ENCODE data around the gene EML6. TPM values are rescaled to one million over a fixed set of nuclear protein-coding genes. Genes with fewer than 3 reads are reported as not detected.
A peak's percentile ranks its signal among the peaks of the same experiment; 100 is the strongest.
"Not testable (repeated sequence)": the region's sequence is repeated elsewhere in the genome, so short reads cannot be mapped to it uniquely, and the experiment has no call there.

EML6 gene
- total RNA-seq, 3 donors from 2014 or later, result 3.4 to 7.3 (median 5.3) TPM

- no peak overlapping the region for H3K4me3 ChIP-seq
- no peaks in the 10 kb centered on the region for H3K36me3 ChIP-seq (ENCODE audit: low read depth)
- no peaks in the 10 kb centered on the region for H3K9me3 ChIP-seq
- intact Hi-C loops (cut with DNase I, micrococcal nuclease), result no loop called here
- H3K4me1 ChIP-seq (ENCODE audit: low read depth), result no peaks in the 10 kb centered on the region
- TF ChIP-seq CTCF (IDR thresholded peaks at IDR 0.05), result peak; percentile 85
- ATAC-seq (peak; percentile 80), DNase-seq (peak in 2 of 3 donors; percentile 51 to 82)
These were observed 115.1 kb downstream of the EML6 start for GRCh38 chr2:54838585-54839035.

GRCh38 chr2:54839461-54840255 lies 116.2 kb downstream of the EML6 start:
- Histone ChIP-seq H3K36me3 (ENCODE audit: low read depth) (no peaks in the 10 kb centered on the region), H3K9me3 (no peaks in the 10 kb centered on the region), H3K4me1 (ENCODE audit: low read depth) (no peaks in the 10 kb centered on the region), H3K4me3 (no peak overlapping the region)
- ATAC-seq (no peak), DNase-seq (no peak)
- intact Hi-C loops (cut with DNase I, micrococcal nuclease), result no loop called here
- TF ChIP-seq CTCF (IDR thresholded peaks at IDR 0.05), result no peak

GRCh38 chr2:54840559-54841468 lies 117.4 kb downstream of the EML6 start:
- intact Hi-C loops (cut with DNase I, micrococcal nuclease), result no loop called here
- no peak overlapping the region for H3K4me3 ChIP-seq
- no peaks in the 10 kb centered on the region for H3K4me1 ChIP-seq (ENCODE audit: low read depth)
- H3K36me3 ChIP-seq (ENCODE audit: low read depth), result no peaks in the 10 kb centered on the region
- no peaks in the 10 kb centered on the region for H3K9me3 ChIP-seq
- ATAC-seq (peak; percentile 30), DNase-seq (no peak)
- TF ChIP-seq CTCF (IDR thresholded peaks at IDR 0.05), result no peak

- H3K36me3 ChIP-seq (ENCODE audit: low read depth); H3K4me3 ChIP-seq; ATAC-seq; DNase-seq; H3K4me1 ChIP-seq (ENCODE audit: low read depth); H3K9me3 ChIP-seq; intact Hi-C loops (cut with DNase I, micrococcal nuclease): not testable (repeated sequence)
These were observed 118.0 kb downstream of the EML6 start for GRCh38 chr2:54841500-54841899.

- no peaks in the 10 kb centered on the region for H3K4me1 ChIP-seq (ENCODE audit: low read depth)
- intact Hi-C loops (cut with DNase I, micrococcal nuclease), result no loop called here
- H3K9me3 ChIP-seq, result no peaks in the 10 kb centered on the region
- TF ChIP-seq CTCF (IDR thresholded peaks at IDR 0.05), result no peak
- no peaks in the 10 kb centered on the region for H3K36me3 ChIP-seq (ENCODE audit: low read depth)
- H3K4me3 ChIP-seq, result no peak overlapping the region
- ATAC-seq (no peak), DNase-seq (no peak)
These were observed 121.6 kb downstream of the EML6 start for GRCh38 chr2:54845094-54845493.

- intact Hi-C loops (cut with DNase I, micrococcal nuclease), result no loop called here
- TF ChIP-seq CTCF (IDR thresholded peaks at IDR 0.05), result no peak
- no peaks in the 10 kb centered on the region for H3K4me1 ChIP-seq (ENCODE audit: low read depth)
- DNase-seq (no peak), ATAC-seq (no peak)
- no peak overlapping the region for H3K4me3 ChIP-seq
- H3K9me3 ChIP-seq, result no peaks in the 10 kb centered on the region
- no peaks in the 10 kb centered on the region for H3K36me3 ChIP-seq (ENCODE audit: low read depth)
These were observed 122.1 kb downstream of the EML6 start for GRCh38 chr2:54845514-54845913.

Data from mucosa of descending colon (tissue), 3 donors.